ENCODE data around the gene FBXO2. TPM values are rescaled to one million over a fixed set of nuclear protein-coding genes. Genes with fewer than 3 reads are reported as not detected.

Gene FBXO2
- total and polyA plus RNA-seq, 2 of the 4 experiments (the other 2 are of a cell fraction) = 0.36 to 1.7 TPM

- H3K9ac ChIP-seq (ENCODE audit: low read depth, low read length) = no peak overlapping the region
These were observed 16.5 kb upstream of the FBXO2 start for GRCh38 chr1:11670747-11671146.

More at GRCh38 chr1:11670747-11671146, 16.5 kb upstream of the FBXO2 start:
- H4K91ac ChIP-seq (ENCODE audit: insufficient read depth, low read depth, low read length) = no peak overlapping the region
- H3K4ac ChIP-seq (ENCODE audit: low read depth, low read length) = no peak overlapping the region
- H2BK15ac ChIP-seq (ENCODE audit: low read depth, low read length) = no peak overlapping the region
- H3K18ac ChIP-seq (ENCODE audit: low read depth, low read length) = no peak overlapping the region
- H3K23ac ChIP-seq (ENCODE audit: low read depth, low read length) = no peak overlapping the region
- H2AK5ac ChIP-seq (ENCODE audit: low read depth, low read length) = no peak overlapping the region
- dilution Hi-C loops (cut with HindIII; ENCODE audit: low sequenced_read_pairs, unreplicated experiment) = no loop called here
- H3K27ac ChIP-seq (ENCODE audit: insufficient read depth, low read length) = no peak overlapping the region
- H3K4me2 ChIP-seq (ENCODE audit: low read depth, low read length) = no peak overlapping the region
- POLR2A ChIA-PET (ENCODE audit: unreplicated experiment) = no interaction called here
- ATAC-seq (ENCODE audit: low read depth) (no peak), DNase-seq (no peak)
- no peak overlapping the region for H2AFZ ChIP-seq (replicated peaks; ENCODE audit: low read length, poor library complexity)
- H4K20me1 ChIP-seq (ENCODE audit: insufficient read depth, low read length) = no peaks in the 10 kb centered on the region
- no peaks in the 10 kb centered on the region for H3K9me3 ChIP-seq (ENCODE audit: control insufficient read depth, insufficient read depth, low read length)
- peaks cover 3% of the 10 kb centered on the region; the same call in 1 of the 2 replicates for H3K9me1 ChIP-seq (ENCODE audit: insufficient read depth, low read length)
- H3K4me1 ChIP-seq (ENCODE audit: control insufficient read depth, insufficient read depth, low read length) = no peaks in the 10 kb centered on the region
- H2BK20ac ChIP-seq (ENCODE audit: low read depth, low read length) = no peak overlapping the region
- no peaks in the 10 kb centered on the region for H3K27me3 ChIP-seq (ENCODE audit: control insufficient read depth, insufficient read depth, low read length)
- H2BK120ac ChIP-seq (ENCODE audit: low read depth, low read length) = no peak overlapping the region
- no peak overlapping the region for H4K5ac ChIP-seq (ENCODE audit: low read depth, low read length)
- H3K36me3 ChIP-seq (ENCODE audit: control insufficient read depth, insufficient read depth, low read length) = peaks cover 35% of the 10 kb centered on the region
- no peaks in the 10 kb centered on the region for H3K79me1 ChIP-seq (ENCODE audit: low read depth in 1 of 2, low read length in 2 of 2)
- in situ Hi-C loops (cut with MboI; ENCODE audit: low sequenced_read_pairs) = no loop called here
- H3K14ac ChIP-seq (replicated peaks; ENCODE audit: low read depth, low read length) = no peak overlapping the region
- no peak overlapping the region for H3K56ac ChIP-seq (ENCODE audit: extremely low read depth, insufficient read depth, low read length)
- H2AK9ac ChIP-seq (replicated peaks; ENCODE audit: low read depth, low read length, poor library complexity) = no peak overlapping the region
- no peak overlapping the region for H4K8ac ChIP-seq (ENCODE audit: low read depth in 2 of 2, low read length in 2 of 2)
- no peak overlapping the region for H2BK5ac ChIP-seq (ENCODE audit: low read depth, low read length, poor library complexity, severe bottlenecking)
- no peak overlapping the region for H3K4me3 ChIP-seq (ENCODE audit: insufficient read depth, low read depth, low read length)
- intact Hi-C loops (cut with micrococcal nuclease) = no loop called here
- CTCF ChIA-PET = no interaction called here
- TF ChIP-seq SMC3 (IDR thresholded peaks at IDR 0.05; ENCODE audit: low read depth, low read length) (no peak), CTCF (conservative IDR thresholded peaks at IDR 0.05; ENCODE audit: low read depth, low read length) (no peak), RAD21 (IDR thresholded peaks at IDR 0.05; ENCODE audit: low read length) (no peak), POLR2A (IDR thresholded peaks at IDR 0.05; ENCODE audit: low read depth, low read length) (no peak), FOS (IDR thresholded peaks at IDR 0.05; ENCODE audit: low read depth, low read length) (no peak), MAZ (IDR thresholded peaks at IDR 0.05; ENCODE audit: borderline replicate concordance, low read depth, low read length) (no peak), ELK1 (IDR thresholded peaks at IDR 0.05; ENCODE audit: borderline replicate concordance, low read depth, low read length) (no peak), CEBPB (IDR thresholded peaks at IDR 0.05; ENCODE audit: low read depth, low read length) (no peak), RFX5 (IDR thresholded peaks at IDR 0.05; ENCODE audit: low read depth, low read length) (no peak), BHLHE40 (IDR thresholded peaks at IDR 0.05; ENCODE audit: low read depth, low read length) (no peak), USF2 (IDR thresholded peaks at IDR 0.05; ENCODE audit: low read depth, low read length) (no peak), NFE2L2 (IDR thresholded peaks at IDR 0.05; ENCODE audit: low read depth, low read length) (no peak), RCOR1 (IDR thresholded peaks at IDR 0.05; ENCODE audit: insufficient replicate concordance, low read length) (no peak), CHD1 (IDR thresholded peaks at IDR 0.05; ENCODE audit: low read depth, low read length) (no peak), MAFK (IDR thresholded peaks at IDR 0.05; ENCODE audit: low read depth, low read length) (no peak), MXI1 (IDR thresholded peaks at IDR 0.05; ENCODE audit: borderline replicate concordance, low read depth, low read length) (no peak)
- BruUV-seq (replicated peaks) = no TSS peak
- 89% methylated on average over 2 of the region's 6 CpGs; no CpG with 5 or more reads in 1 of the 2 experiments for WGBS, 2 experiments (ENCODE audit: extremely low coverage in 2 of 2, insufficient read length in 1 of 2)

Data from IMR-90 (cell line).